Stimulated activated CD8-positive, alpha-beta memory T cell treated with anti-CD3 and anti-CD28 coated beads, Interleukin-2, amount 100 ng/mL, for 1 hour (primary cell): Measurements from ENCODE around the gene ACER3.
"Not testable (repeated sequence)": the region's sequence is repeated elsewhere in the genome, so short reads cannot be mapped to it uniquely, and the experiment has no call there.

Experiments
- DNase-seq, 2 donors: peaks; one replicate each; pipeline ENCODE4 v3.0.0-alpha.2; 2020; ENCODE audit warnings: low read depth in 2 of 2

The ACER3 gene

DNA sequence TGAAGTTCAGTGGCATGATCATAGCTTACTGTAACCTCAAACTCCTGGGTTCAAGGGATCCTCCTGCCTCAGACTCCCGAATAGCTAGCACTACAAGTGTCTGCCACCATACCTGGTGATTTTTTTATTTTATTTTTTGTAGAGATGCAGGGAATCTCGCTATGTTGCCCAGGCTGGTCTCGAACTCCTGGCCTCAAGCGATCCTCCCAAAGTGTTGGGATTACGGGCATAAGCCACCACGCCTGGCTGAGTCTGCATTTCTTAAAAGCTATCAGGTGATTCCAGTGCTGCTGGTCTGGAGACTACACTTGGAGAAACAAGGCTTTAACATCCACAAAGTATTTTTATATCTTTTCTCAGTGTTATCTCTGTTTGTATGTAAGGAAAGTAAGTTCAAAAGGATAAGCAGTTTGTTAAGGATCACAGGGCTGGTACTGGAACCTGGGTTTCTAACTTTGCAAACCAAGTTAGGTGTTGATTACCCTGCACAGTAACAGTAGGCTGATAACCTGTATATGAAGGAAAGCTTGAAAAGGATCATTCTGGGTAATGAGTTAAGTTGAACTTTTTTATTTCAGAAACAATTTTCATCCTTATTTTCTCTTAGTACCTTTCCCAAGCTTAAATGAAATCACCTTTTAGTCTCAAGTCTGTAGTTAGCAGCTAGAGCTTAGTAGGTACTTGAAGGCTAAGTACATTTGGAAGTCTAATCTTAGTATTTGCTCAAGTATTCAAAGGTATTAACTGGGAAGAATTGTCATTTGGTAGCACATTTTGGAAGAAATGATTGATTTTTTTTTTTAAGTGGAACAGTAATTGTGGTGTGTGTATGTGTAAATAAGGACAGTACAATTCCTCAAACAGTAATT lies 12.5 kb downstream of the ACER3 start:
- DNase-seq: no peak

DNA sequence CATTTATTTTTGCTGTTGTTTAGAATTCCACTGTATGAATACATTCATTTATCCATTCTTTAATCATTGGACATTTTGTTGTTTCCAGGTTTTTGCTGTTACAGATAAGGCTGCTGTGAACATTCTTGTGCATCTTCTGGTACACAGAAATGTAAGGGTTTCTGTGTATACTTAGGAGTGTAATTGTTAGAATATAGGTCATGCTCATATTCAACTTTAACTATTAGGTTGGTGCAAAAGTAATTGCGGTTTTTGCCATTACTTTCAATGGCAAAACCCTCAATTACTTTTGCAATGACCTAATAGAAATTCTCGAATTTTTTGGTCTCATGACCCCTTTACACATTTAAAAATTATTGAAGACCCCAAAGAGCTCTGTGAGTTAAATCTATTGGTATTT lies 17.3 kb downstream of the ACER3 start:
- no peak for DNase-seq

DNA sequence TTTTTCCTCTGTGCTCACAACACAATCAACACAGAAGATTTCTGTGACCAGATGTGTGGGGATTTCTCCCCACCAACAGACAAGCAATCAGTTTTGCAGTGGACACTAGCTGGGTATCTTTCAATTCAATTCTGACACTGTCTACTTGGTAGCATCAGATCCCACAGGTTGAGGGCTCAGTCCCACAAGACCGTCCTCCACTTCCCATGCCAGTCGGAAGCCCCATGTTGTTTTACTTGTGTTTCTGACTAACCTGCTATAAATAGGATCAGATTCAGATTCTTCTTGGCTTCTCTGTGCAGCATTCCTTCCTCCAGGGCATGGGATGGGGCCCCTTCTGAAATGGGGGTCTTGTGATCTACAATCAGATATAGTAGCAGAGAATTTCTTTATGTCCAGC lies 19.6 kb downstream of the ACER3 start:
- no peak for DNase-seq

DNA sequence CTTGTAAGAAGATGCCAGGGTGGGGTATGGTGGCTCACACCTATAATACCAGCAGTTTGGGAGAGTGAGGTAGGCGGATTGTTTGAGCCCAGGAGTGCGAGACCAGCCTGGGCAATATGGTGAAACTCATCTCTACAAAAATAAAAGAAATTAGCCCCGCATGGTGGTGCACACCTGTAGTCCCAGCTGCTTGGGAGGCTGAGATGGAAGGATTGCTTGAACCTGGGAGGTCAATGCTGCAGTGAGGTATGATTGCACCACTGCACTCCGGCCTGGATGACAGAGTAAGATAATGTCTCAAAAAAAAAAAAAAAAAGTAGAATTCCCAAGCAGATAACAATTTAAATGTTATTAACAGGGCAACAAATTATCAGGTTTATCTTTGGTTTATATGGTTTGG lies 20.2 kb downstream of the ACER3 start:
- DNase-seq: no peak

DNA sequence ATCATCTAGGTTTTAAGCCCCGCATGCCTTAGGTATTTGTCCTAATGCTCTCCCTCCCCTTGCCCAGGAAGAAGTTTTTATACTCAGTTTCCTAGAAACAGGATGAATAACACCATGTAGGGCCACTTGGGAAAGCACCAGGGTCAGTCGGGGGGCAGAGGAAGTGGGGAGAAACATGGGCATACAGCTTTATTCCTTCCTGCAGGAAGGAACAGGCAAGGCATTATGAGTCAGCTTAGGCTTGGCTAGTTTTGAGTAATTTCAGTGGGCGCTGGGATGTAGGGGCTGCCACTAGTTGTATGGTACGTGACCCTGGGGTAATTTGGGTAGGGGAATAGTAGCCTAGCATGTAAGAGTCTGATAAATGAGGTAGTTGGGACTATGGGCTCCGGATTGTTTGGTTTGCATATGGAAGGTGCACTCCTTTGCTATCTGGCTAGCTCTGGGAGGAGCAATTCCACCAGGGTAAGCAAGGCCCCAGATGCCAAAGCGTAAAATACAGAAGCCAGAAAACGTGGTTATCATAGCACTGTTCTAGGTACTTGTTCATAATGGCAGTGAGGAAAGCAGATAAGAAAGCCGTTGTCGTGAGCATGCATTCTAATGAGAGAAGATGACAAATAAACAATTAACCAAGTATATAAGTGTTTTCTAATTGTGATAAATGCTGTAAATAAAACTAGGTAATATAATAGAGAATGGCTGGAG lies 24.8 kb downstream of the ACER3 start:
- DNase-seq: no peak

DNA sequence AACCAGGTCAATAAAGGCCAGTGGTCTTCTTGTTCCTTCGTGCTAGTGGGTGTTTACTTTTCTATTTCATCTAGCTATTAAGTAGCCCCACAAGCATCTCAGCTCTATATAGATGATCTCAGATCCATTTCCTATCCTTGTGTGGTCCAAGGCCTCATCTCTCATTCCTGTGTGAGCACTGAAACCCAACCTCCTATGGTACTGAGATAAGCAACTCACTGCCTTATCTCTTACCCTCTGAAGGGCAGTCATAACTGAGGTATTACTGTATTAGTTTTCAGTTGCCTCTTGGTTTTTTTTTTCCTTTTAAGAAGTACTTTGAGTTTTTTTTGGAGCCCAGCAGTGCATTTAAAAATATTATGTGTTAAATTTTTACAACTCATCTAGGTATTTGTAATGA lies 28.3 kb downstream of the ACER3 start:
- no peak for DNase-seq

DNA sequence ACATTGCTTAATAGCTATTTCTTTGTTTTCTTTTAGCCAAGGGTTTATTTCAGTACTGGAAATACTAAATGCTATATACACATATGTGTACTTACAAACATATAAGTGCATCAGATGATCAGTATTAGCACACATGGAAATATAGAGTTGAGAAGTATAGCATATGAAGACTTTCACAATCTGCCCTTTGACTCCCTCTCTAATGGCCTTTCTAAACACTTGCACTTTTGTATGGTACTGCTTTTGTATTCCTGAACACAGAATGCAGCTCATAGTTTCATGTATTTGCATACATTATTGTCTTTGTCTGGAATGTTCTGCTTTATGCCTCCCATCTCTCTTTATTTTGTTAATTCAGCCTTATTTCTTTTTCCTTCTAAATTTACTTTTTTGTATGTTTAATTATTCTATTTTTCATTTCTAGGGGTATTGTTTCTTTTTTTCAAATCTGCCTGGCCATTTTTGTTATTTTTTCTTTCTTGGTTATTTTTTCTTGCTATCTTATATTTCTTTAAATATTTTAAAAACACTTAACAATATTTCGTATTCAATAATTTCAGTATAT lies 28.8 kb downstream of the ACER3 start:
- DNase-seq: no peak

DNA sequence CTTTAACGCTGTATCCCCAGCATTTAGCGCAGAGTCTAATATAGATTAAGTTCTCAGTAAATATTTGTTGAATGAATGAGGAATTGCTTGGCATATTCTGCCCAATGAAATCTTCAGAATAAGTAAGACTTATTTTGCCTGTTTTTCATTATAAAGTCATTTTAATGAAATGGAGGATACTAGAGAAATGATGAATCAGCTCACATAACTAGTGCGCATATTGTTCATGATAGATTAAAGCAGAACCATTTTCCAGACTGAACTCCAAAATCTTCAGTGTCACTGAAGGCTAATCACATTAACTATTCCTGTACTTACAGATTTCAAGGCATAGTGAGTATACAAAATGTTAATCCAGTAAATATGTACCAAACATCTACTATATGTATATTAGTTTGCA lies 29.6 kb downstream of the ACER3 start:
- DNase-seq: no peak

DNA sequence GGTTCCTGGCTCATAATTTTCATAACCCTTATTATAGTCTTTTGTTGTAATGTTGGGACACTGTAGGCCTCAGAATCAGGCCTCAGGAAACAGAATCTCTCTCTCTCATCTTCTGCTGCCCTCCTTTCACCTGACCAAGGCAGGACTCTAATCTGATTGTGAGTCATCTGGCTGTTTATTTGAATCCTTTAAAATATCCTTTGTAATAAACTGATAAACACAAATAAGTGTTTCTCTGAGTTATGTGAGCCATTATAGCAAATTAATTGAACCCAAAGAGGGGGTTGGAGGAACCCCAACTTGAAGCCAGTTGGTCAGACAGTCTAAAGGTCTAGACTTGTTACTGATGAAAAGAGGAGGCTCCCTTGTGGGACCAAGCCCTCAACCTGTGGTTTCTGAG lies 30.6 kb downstream of the ACER3 start:
- DNase-seq: no peak

DNA sequence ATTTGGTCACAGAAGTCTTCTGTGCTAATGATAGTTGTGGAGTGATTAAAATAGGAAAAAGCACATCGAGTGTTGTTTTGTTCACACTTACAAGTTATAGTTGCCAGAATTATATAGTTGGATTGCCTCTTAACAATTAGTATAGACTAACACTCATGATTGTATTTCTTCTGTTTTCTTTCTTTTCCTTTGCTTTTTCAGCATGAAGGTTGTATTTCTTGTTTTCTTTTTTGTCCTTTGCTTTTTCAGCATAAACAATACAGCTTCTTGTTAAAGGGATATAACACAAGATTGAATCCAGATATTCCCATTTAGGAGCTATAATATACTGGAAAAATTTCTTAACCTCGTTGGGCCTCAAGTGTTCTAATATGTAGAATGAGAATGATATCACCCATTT lies 31.1 kb downstream of the ACER3 start:
- DNase-seq: no peak

DNA sequence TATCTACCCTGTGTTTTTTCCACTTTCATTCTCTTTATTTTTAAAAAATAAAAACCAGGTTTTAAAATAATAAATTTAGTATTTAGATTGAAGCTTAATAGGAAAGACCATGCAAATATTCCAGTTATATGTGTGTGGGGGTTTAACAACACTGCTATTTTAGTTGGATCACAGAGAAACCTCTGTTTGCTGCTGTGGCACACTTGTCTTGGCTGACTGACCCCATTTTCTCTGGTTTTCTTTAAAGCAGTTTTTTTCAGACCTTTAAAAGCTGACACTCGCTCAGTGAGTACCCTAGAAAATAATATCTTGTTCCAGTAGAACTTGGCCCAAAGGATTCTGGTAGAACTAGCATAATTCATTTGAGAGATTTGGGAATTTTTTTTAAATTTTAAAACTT lies 31.6 kb downstream of the ACER3 start:
- no peak for DNase-seq

DNA sequence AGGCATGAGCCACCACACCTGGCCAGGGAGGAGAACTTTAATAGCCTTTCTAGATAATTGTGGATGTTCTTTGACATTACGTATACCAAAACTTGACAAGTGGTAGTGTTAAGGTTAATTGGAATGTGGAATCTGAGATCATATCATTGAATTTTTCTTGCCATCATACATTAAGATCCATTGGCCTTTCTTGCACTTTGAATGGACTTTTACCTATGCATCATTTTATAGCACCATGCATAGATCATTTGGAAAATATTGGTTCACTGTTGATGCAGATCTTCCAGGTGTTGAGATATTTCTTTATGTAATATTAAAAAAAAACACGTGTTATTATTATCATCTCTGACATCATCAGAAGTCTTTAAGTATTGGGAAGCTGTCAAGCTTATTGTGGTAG lies 36.5 kb downstream of the ACER3 start:
- DNase-seq: no peak

DNA sequence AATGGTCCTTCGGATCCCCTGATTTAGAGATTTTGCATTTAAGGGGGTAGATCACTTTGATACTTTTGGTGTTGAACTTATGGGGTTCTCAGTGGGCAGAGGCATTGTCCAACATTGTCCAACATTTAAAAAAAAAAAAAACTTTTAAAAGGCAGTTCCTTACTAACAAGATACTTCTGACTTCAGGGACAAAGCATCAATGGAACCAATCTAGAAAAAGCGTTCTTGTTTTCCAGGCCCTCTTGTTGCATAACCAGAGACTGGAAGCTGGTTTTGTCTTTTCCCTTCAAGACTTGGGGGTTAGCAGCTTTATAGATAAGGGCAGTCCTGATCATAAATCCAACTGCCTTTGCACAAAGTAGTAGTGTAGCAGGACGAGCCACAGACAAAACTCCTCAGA lies 40.4 kb downstream of the ACER3 start:
- no peak for DNase-seq

DNA sequence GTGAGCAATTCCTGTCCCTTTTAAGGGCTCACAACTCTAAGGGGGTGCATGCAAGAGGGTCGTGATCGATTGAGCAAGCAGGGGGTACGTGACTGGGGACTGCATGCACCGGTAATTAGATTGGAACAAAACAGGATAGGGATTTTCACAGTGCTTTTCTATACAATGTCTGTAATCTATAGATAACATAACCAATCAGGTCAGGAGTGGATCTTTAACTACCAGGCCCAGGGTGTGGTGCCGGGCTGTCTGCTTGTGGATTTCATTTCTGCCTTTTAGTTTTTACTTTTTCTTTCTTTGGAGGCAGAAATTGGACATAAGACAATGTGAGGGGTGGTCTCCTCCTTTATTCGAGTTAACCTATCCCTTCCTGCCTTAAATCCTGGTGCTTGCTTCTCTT lies 40.9 kb downstream of the ACER3 start:
- DNase-seq: not testable (repeated sequence)

DNA sequence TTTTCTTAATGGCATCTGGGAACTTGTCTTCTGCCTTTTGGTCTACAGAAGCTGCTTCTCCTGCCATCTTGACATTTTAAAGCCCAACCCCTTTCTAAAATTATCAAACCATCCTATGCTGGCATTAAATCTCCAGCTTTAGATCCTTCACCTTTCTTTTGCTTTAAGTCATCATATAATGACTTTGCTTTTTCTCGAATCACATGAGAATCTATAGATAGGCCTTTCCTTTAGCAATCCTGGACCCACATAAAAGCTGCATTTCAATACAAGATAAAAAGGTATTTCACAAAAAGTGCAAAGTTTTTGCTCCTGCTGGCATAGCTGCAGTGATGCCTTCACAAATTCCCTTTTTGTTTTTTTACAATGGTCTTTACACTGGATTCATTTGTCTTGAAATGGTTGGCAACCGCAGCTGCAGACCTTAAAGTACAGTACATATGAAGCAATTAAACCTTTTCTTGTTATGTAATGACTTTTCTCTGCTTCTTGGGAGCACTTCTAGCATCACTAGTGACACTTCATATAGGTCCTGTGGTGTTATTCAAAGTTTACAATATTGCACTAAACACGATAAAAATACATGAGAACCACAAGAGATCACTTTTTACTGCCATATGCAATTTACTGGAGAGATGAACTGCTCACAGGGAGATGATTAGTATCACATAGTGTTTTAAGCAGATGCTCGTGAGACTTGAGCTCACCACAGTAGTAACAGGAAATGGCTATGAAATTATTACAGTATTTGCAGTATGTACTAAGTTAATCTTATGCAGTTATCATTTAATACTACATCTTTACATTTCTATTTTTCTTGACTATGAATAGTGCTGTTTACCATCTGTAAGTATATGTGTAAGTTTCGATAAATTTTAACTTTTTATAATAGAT lies 41.6 kb downstream of the ACER3 start:
- no peak for DNase-seq

DNA sequence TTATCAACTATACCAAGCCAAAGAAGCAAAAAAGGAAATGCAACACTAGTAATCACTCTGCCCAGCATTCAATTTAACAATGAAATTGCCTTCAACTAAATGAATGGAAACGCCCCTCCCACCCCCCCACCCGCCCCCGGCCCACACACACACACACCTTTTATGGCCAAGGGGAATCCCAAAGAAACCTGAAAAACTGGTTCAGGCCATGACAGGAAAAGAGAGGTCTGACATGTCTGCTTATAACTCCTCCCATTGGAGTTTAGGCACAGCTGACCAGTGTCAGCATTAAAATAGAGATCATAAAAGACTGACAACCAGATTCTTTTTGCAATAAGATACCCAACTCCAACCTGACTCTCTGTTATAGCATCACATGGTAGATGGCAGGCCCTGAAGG lies 42.6 kb downstream of the ACER3 start:
- DNase-seq: no peak

DNA sequence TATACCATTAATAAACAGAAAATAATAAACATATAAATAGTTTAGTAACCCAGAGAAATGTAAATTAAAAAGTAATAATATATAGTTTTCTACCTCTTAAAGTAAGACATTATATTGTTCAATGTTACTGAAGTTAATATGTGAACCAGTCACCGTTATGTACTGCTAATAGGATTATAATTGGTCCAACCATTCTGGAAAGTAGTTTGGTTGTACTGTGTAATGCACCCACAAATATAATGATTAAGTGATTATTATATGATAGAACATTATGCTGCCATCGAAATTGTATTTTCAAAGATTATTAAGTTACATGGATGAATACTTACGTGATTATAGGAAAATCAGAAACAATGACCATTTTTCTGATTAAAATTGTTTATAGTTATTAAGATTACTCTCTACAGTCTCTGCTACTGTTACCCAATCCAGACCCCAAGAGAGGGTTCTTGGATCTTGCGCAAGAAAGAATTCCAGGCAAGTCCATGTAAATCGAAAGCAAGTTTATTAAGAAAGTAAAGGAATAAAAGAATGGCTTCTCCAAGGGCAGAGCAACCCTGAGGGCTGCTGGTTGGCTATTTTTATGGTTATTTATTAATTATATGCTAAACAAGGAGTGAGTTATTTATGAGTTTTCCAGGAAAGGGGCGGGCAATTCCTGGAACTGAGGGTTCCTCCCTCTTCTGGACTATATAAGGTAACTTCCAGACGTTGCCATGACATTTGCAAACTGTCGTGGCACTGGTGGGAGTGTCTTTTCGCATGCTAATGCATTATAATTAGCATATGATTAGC lies 50.1 kb downstream of the ACER3 start:
- no peak for DNase-seq

DNA sequence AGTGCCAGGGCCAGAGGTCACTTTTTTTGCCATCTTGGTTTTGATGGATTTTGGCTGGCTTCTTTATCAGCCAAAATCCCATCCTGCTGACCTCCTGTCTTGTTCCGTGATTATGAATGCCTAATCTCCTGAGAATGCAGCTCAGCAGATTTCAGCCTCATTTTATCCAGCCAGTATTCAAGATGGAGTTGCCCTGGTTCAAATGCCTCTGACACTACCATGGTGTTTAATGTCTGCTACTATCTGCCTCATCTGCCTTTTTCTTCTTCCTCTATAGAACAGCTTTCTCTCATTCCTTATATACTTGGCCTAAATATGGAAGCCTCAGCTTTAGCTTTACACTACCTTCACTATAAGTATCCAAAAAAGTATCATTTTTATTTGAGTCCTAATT lies 50.7 kb downstream of the ACER3 start:
- DNase-seq: no peak

DNA sequence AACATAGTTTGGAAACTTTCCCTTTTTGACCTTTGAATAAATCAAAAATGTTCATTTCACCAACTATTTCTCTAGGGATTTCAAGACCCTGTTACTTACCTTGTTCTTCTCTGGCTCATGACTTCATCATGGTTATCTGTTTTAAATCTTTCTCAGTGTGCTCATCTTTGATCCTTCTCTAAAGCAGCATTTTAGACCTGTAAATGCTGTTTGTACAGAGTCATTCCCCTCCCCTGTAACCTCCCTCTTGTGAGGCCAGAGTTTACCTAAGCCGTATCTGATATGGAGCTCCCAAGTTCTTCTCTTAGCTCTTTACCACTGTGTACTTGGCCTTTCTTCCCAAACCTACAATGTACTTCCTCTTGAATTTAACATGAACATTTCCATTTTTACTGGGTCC lies 56.0 kb downstream of the ACER3 start:
- no peak for DNase-seq

DNA sequence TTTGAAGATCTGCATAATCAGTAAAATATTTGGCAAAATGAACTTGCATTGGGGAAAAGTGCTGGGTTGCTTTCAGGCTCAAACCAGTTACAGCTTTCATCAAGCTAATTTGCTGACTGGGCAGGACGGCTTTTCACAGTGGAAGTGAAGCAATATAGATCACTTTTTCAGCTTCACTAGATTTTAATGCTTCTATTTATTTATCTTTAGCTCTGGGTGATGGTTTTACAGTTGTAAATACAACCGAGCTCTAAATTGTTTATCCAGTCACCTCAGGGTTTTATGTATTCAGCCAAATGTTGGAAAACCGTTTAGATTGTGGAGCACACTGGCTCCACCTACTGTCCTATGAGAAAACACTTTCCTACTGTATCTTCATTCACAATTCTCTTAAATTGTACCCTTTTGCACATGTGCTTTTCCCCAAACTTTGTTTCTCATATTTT lies 58.2 kb downstream of the ACER3 start:
- no peak for DNase-seq

DNA sequence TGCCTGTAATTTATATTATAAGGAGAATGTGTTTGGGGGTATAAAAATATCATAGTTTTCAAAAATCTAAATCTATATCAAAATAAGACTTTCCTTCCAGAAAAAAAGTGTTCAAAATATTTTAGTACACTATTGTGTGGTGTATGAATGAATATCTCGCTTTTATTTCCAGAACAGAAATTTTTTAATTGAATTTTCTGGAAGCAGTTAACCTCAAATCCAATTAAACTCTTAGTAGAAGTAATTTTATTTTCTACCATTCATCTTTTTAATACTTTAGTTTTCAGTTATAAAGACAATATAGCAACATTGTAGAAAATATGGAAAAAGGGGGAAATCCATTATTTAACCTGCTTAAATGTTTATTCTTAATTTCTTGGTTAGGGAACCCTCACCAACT lies 58.7 kb downstream of the ACER3 start:
- DNase-seq: no peak
